Choroid plexus epithelial cell (primary cell): ENCODE measurements around the gene CACUL1.
"Not testable (repeated sequence)": the region's sequence is repeated elsewhere in the genome, so short reads cannot be mapped to it uniquely, and the experiment has no call there.

Experiments used
- DNase-seq: peaks from one replicate; pipeline ENCODE4 v3.0.0-alpha.2; 2010; ENCODE audit warnings: low read depth
- H3K4me3 ChIP-seq: 2 replicates; pipeline ENCODE4 v1.5.1; 2011; ENCODE audit warnings: low read depth, mild to moderate bottlenecking, control low read depth, low read length, moderate library complexity
- CTCF ChIP-seq: conservative IDR thresholded peaks from 2 replicates; pipeline ENCODE4 v1.5.1; 2011; ENCODE audit warnings: low read depth, mild to moderate bottlenecking, control low read depth, inconsistent platforms, low read length, moderate library complexity

The CACUL1 gene

DNA sequence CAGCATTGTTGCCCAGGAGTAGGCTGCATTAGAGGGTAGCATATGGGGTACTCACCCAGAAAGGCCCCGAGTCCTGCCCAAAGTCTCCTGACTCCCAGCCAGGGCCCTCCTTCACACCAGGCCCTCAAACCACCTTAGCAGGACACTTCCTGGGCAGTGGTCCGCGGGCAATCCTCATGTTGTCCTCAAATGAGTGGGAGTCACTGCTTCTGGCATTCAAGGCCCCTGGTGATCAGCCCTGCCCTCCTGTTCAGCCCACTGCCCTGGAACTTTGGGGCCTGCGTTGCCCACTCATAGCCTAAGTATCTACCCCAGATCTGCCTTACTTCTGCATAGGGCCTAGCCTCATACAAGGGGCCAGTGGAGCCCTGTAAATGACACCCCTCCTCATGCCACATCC, 88.4 kb downstream of the CACUL1 start:
- no peak for TF ChIP-seq CTCF
- DNase-seq = no peak

GRCh38 chr10:118664321-118664720, 90.4 kb downstream of the CACUL1 start:
- DNase-seq = no peak
- TF ChIP-seq CTCF = no peak
- no peak overlapping the region for H3K4me3 ChIP-seq

More for the DNA sequence above, 88.4 kb downstream of the CACUL1 start:
- H3K4me3 ChIP-seq = no peak overlapping the region

GRCh38 chr10:118663176-118663575, 91.6 kb downstream of the CACUL1 start:
- H3K4me3 ChIP-seq = no peak overlapping the region
- no peak for DNase-seq
- no peak for TF ChIP-seq CTCF

GRCh38 chr10:118662228-118663035, 92.3 kb downstream of the CACUL1 start:
- DNase-seq = peak; percentile 16
- no peak for TF ChIP-seq CTCF
- H3K4me3 ChIP-seq = no peak overlapping the region

DNA sequence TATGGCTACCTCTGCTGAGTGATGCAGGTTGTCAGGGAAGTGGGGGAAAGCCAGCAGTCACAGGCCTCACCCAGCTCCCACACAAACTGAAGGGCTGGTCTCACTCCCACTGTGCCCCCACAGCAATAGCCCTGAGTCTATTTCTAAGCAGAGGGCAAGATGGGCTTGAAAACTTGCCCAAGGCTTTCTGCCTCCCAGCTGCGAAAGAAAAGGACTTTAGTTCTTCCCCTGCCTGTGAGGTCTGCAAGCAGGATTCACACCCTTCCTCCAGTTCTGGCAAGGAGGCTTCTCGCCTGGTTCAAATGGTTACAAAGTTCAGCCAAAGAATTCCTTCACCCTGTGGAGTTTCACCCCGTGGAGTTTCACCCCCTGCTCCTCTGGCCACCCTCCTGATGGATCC, 96.0 kb downstream of the CACUL1 start:
- no peak overlapping the region for H3K4me3 ChIP-seq
- no peak for TF ChIP-seq CTCF
- DNase-seq = no peak

GRCh38 chr10:118658168-118658567, 96.6 kb downstream of the CACUL1 start:
- H3K4me3 ChIP-seq, DNase-seq: not testable (repeated sequence)

DNA sequence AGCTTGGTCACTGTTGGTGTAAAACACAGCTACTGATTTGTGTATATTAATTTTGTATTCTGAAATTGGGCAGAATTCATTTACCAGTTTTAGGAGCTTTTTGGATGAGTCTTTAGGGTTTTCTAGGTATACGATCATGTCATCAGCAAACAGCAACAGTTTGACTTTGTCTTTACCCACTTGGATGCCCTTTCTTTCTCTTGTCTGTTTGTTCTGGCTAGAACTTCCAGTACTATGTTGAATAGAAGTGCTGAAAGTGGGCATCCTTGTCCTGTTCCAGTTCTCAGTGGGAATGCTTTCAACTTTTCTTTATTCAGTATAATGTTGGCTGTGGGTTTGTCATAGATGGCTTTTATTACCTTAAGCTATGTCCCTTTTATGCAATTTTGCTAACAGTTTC, 109.5 kb downstream of the CACUL1 start:
- H3K4me3 ChIP-seq, DNase-seq: not testable (repeated sequence)

DNA sequence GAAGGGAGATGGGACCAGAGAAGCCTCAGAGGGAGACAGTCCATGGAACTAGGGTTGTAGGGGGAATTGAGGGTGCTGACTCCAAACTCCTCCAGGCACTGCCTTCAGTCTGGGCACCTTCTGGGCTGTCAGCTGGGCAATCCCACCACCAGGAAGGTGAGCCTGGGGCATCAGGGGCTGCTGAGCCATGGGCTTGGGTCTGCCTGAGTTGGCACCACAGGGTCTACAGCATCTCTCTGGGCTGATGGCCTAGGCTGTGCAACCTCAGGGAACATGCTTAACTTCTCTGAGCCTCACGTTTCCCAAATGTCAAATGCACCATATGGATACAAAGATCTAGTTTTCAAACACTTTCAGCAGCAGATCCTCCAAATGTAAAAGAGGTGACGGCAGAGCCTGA, 112.5 kb downstream of the CACUL1 start:
- no peak for TF ChIP-seq CTCF

More for the DNA sequence above, 112.5 kb downstream of the CACUL1 start:
- no peak for DNase-seq
- no peak overlapping the region for H3K4me3 ChIP-seq
